ENCODE measurements around the gene DENND1C.

DNA sequence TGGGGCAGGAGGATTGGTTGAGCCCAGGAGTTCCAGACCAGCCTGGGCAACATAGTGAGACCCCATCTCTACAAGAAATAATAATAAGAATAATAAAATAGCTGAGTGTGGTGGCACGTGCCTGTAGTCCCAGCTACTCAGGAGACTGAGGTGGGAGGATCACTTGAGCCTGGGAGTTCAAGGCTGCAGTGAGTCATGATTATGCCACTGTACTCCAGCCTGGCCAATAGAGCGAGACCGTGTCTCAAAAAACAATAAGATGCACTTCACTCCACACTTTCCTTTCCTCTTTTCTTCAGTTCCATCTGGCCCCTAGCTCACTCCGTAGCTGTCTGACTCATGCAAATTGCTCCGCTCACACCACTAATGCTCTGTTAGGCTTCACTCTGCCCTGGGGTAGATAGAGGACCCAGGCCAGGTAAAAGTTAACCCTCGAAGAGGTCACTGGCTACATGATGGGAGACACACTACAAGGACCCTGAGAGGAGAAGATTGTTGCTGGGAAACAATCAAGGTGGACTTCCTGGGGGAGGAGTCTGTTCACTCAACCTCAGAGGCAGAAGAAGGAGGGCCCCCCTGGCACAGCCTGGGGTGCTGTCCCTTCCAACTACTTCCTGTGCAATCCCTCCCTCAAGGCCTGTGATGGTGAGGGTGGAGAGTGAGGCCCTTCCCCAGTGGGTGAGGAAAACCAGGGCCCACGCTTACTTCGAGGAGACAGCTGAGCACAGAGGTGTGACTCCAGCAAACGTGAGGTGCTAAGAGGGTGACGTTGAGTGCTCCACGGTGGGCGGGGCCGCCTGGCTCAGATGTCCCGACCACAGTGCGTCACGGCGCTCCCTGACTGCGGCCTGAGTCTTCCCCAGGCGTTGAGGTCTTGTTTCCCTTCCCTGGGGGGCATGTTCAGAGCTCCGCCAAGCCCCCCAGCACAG is 40.4 kb upstream of the DENND1C start:
- TF ChIP-seq, protein P1, sequence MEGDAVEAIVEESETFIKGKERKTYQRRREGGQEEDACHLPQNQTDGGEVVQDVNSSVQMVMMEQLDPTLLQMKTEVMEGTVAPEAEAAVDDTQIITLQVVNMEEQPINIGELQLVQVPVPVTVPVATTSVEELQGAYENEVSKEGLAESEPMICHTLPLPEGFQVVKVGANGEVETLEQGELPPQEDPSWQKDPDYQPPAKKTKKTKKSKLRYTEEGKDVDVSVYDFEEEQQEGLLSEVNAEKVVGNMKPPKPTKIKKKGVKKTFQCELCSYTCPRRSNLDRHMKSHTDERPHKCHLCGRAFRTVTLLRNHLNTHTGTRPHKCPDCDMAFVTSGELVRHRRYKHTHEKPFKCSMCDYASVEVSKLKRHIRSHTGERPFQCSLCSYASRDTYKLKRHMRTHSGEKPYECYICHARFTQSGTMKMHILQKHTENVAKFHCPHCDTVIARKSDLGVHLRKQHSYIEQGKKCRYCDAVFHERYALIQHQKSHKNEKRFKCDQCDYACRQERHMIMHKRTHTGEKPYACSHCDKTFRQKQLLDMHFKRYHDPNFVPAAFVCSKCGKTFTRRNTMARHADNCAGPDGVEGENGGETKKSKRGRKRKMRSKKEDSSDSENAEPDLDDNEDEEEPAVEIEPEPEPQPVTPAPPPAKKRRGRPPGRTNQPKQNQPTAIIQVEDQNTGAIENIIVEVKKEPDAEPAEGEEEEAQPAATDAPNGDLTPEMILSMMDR (IDR thresholded peaks at IDR 0.05) = no peak
- TF ChIP-seq POLR2A (IDR thresholded peaks at IDR 0.05) = no peak

Measured in ovary (tissue), 3 donors.